Measurements from ENCODE around the gene TMEM178A. TPM values are rescaled to one million over a fixed set of nuclear protein-coding genes. Genes with fewer than 3 reads are reported as not detected.

TMEM178A gene
- total and polyA plus RNA-seq, 2 of the 8 experiments (the other 6 are each of a cell fraction or from before 2014, with no cell fraction given): 11.2 to 14.9 TPM

- H4K20me1 ChIP-seq (replicated peaks in 1 of 2; ENCODE audit: control insufficient read depth in 1 of 2, insufficient read depth in 2 of 2, low read length in 2 of 2): no peaks in the 10 kb centered on the region
- no peak overlapping the region for H3K27ac ChIP-seq (ENCODE audit: low read depth, low read length)
- H3K9me3 ChIP-seq (ENCODE audit: insufficient read depth in 2 of 2, low read depth in 1 of 2, low read length in 1 of 2): no peaks in the 10 kb centered on the region
- DNase-seq (ENCODE audit: low read depth in 1 of 2, low spot score in 2 of 2): no peak
- H2BK5ac ChIP-seq (ENCODE audit: low read depth, low read length): no peak overlapping the region
- CTCF ChIA-PET (ENCODE audit: partially characterized antibody): interaction anchor here (12.0 kb wide), 1 partner anchor 12 kb away, joined by 103 read pairs; no protein-coding TSS in a partner anchor
- H4K8ac ChIP-seq (ENCODE audit: extremely low read depth, insufficient read depth, low read length): no peak overlapping the region
- H3K9ac ChIP-seq (replicated peaks in 1 of 4; ENCODE audit: extremely low read depth in 1 of 4, low read depth in 3 of 4, low read length in 3 of 4): no peak overlapping the region
- H3K4me3 ChIP-seq (ENCODE audit: extremely low read depth in 1 of 4, insufficient read depth in 2 of 4, low read depth in 3 of 4, low read length in 4 of 4): no peak overlapping the region
- H3K4me2 ChIP-seq (ENCODE audit: insufficient read depth in 1 of 2, low read depth in 2 of 2, low read length in 2 of 2): no peak overlapping the region
- 94% methylated on average over 12 of the region's 12 CpGs; no CpG with 5 or more reads in 1 of the 2 experiments for WGBS, 2 experiments (ENCODE audit: extremely low coverage in 1 of 2, insufficient coverage in 1 of 2, insufficient read length in 1 of 2, insufficient replicate concordance in 2 of 2, low coverage in 1 of 2, low lambda C conversion rate in 2 of 2, missing lambda C conversion rate in 1 of 2)
- H3K23me2 ChIP-seq (ENCODE audit: low read depth, low read length): no peaks in the 10 kb centered on the region
- no peak overlapping the region for H3K14ac ChIP-seq (ENCODE audit: insufficient read length)
- FAIRE-seq: no peak
- no peak overlapping the region for H2BK12ac ChIP-seq (ENCODE audit: low read depth, low read length)
- peaks cover 0 to 5% (median 0%) of the 10 kb centered on the region in 4 experiments; a peak in 1 of 7 replicates for H3K4me1 ChIP-seq (replicated peaks in 1 of 4; ENCODE audit: control insufficient read depth in 3 of 4, insufficient read depth in 4 of 4, low read length in 3 of 4)
- no peaks in the 10 kb centered on the region for H3K36me3 ChIP-seq (ENCODE audit: control insufficient read depth in 2 of 4, insufficient read depth in 4 of 4, low read length in 3 of 4)
- no peaks in the 10 kb centered on the region for H3K79me1 ChIP-seq (ENCODE audit: low read depth, low read length)
- H3K79me2 ChIP-seq (ENCODE audit: control insufficient read depth in 1 of 2, insufficient read depth in 2 of 2, low read length in 2 of 2): no peaks in the 10 kb centered on the region
- no peak overlapping the region for H3K18ac ChIP-seq (ENCODE audit: extremely low read depth, low read length)
- no peak overlapping the region for H2AFZ ChIP-seq (ENCODE audit: low read length)
- H2BK15ac ChIP-seq (ENCODE audit: low read length): no peak overlapping the region
- H4K91ac ChIP-seq (replicated peaks; ENCODE audit: insufficient read length, low read length): no peak overlapping the region
- no peak overlapping the region for H2BK20ac ChIP-seq (ENCODE audit: low read length)
- POLR2A ChIA-PET (ENCODE audit: partially characterized antibody): no interaction called here
- no peak overlapping the region for H3K23ac ChIP-seq (ENCODE audit: insufficient read length)
- no peak overlapping the region for H2AK5ac ChIP-seq (ENCODE audit: low read depth, low read length)
- no peak for TF ChIP-seq SAP30 (IDR thresholded peaks at IDR 0.05; ENCODE audit: insufficient read depth, insufficient replicate concordance, low read length)
- no peak overlapping the region for H2BK120ac ChIP-seq (replicated peaks; ENCODE audit: low read depth, low read length)
- no peak overlapping the region for H3K56ac ChIP-seq (replicated peaks; ENCODE audit: insufficient read length, low read depth, low read length)
- no peak overlapping the region for H3K4ac ChIP-seq (replicated peaks; ENCODE audit: insufficient read length, low read depth, low read length)
- H4K5ac ChIP-seq (ENCODE audit: insufficient read length, low read depth, low read length): no peak overlapping the region
- no peaks in the 10 kb centered on the region for H3K27me3 ChIP-seq (replicated peaks in 1 of 4; ENCODE audit: control insufficient read depth in 3 of 4, extremely low read depth in 1 of 4, insufficient read depth in 3 of 4, low read length in 3 of 4)
Observed at GRCh38 chr2:39717067-39717466, 51.4 kb downstream of the TMEM178A start.

Data from H1 (cell line).